ENCODE data around the gene ARHGAP45. TPM values are rescaled to one million over a fixed set of nuclear protein-coding genes. Genes with fewer than 3 reads are reported as not detected.

Gene ARHGAP45
- total RNA-seq, 1 experiment from 2014 or later: 3.3 TPM

- no peak for DNase-seq (ENCODE audit: low read depth, low spot score)
- in situ Hi-C loops (cut with HindIII; ENCODE audit: low pct_unique_long_range_greater_than_20kb, low sequenced_read_pairs): no loop called here
Measured at GRCh38 chr19:1049800-1050199, 17.2 kb upstream of the ARHGAP45 start.

GRCh38 chr19:1050989-1051788 lies 15.8 kb upstream of the ARHGAP45 start:
- in situ Hi-C loops (cut with HindIII; ENCODE audit: low pct_unique_long_range_greater_than_20kb, low sequenced_read_pairs): no loop called here
- no peak for DNase-seq (ENCODE audit: low read depth, low spot score)

- in situ Hi-C loops (cut with HindIII; ENCODE audit: low pct_unique_long_range_greater_than_20kb, low sequenced_read_pairs): no loop called here
- no peak for DNase-seq (ENCODE audit: low read depth, low spot score)
Measured at GRCh38 chr19:1051791-1052190, 15.2 kb upstream of the ARHGAP45 start.

- in situ Hi-C loops (cut with HindIII; ENCODE audit: low pct_unique_long_range_greater_than_20kb, low sequenced_read_pairs): no loop called here
- no peak for DNase-seq (ENCODE audit: low read depth, low spot score)
Measured at GRCh38 chr19:1052349-1052975, 14.5 kb upstream of the ARHGAP45 start.

GRCh38 chr19:1053176-1054101 lies 13.5 kb upstream of the ARHGAP45 start:
- in situ Hi-C loops (cut with HindIII; ENCODE audit: low pct_unique_long_range_greater_than_20kb, low sequenced_read_pairs): no loop called here
- DNase-seq (ENCODE audit: low read depth, low spot score): no peak

GRCh38 chr19:1054102-1055027 lies 12.6 kb upstream of the ARHGAP45 start:
- no peak for DNase-seq (ENCODE audit: low read depth, low spot score)
- in situ Hi-C loops (cut with HindIII; ENCODE audit: low pct_unique_long_range_greater_than_20kb, low sequenced_read_pairs): no loop called here

GRCh38 chr19:1055028-1055425 lies 11.9 kb upstream of the ARHGAP45 start:
- in situ Hi-C loops (cut with HindIII; ENCODE audit: low pct_unique_long_range_greater_than_20kb, low sequenced_read_pairs): no loop called here
- DNase-seq (ENCODE audit: low read depth, low spot score): no peak

GRCh38 chr19:1055886-1056620 lies 10.9 kb upstream of the ARHGAP45 start:
- DNase-seq (ENCODE audit: low read depth, low spot score): no peak

GRCh38 chr19:1057176-1057855 lies 9.7 kb upstream of the ARHGAP45 start:
- in situ Hi-C loops (cut with HindIII; ENCODE audit: low pct_unique_long_range_greater_than_20kb, low sequenced_read_pairs): no loop called here
- DNase-seq (ENCODE audit: low read depth, low spot score): peak; percentile 35

More at GRCh38 chr19:1055886-1056620, 10.9 kb upstream of the ARHGAP45 start:
- in situ Hi-C loops (cut with HindIII; ENCODE audit: low pct_unique_long_range_greater_than_20kb, low sequenced_read_pairs): no loop called here

GRCh38 chr19:1058112-1058511 lies 8.9 kb upstream of the ARHGAP45 start:
- in situ Hi-C loops (cut with HindIII; ENCODE audit: low pct_unique_long_range_greater_than_20kb, low sequenced_read_pairs): no loop called here
- DNase-seq (ENCODE audit: low read depth, low spot score): no peak

- in situ Hi-C loops (cut with HindIII; ENCODE audit: low pct_unique_long_range_greater_than_20kb, low sequenced_read_pairs): no loop called here
- DNase-seq (ENCODE audit: low read depth, low spot score): no peak
Measured at GRCh38 chr19:1060689-1061088, 6.3 kb upstream of the ARHGAP45 start.

- in situ Hi-C loops (cut with HindIII; ENCODE audit: low pct_unique_long_range_greater_than_20kb, low sequenced_read_pairs): no loop called here
- no peak for DNase-seq (ENCODE audit: low read depth, low spot score)
Measured at GRCh38 chr19:1061987-1062386, 5.0 kb upstream of the ARHGAP45 start.

GRCh38 chr19:1062387-1063029 lies 4.5 kb upstream of the ARHGAP45 start:
- no peak for DNase-seq (ENCODE audit: low read depth, low spot score)
- in situ Hi-C loops (cut with HindIII; ENCODE audit: low pct_unique_long_range_greater_than_20kb, low sequenced_read_pairs): no loop called here

- DNase-seq (ENCODE audit: low read depth, low spot score): peak; percentile 24
- in situ Hi-C loops (cut with HindIII; ENCODE audit: low pct_unique_long_range_greater_than_20kb, low sequenced_read_pairs): no loop called here
Measured at GRCh38 chr19:1063030-1063908, 3.7 kb upstream of the ARHGAP45 start.

Data from SK-MEL-5 (cell line).